CD1c-positive myeloid dendritic cell (primary cell): ENCODE measurements around the gene ARHGEF38.

Experiments
- DNase-seq: peaks from one replicate; pipeline ENCODE4 v3.0.0-alpha.2; 2016; ENCODE audit errors: extremely low spot score

The ARHGEF38 gene

DNA sequence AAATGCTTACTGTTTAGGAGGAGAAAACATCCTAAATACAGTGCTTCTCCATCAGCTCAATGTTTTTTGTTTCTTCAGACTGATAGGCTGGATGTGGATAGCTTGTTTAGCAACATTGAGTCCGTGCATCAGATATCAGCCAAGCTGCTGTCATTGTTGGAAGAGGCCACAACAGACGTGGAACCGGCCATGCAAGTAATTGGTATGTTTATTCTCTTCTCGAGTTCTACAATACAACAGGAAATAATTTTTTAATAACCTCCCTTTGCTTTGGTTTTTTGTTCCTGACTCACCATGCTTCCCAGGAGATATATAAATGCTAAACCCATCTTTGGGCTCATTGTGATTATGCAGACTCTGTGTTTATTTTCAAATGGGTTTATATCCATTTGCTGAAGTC lies 60.9 kb downstream of the ARHGEF38 start:
- DNase-seq, result no peak

DNA sequence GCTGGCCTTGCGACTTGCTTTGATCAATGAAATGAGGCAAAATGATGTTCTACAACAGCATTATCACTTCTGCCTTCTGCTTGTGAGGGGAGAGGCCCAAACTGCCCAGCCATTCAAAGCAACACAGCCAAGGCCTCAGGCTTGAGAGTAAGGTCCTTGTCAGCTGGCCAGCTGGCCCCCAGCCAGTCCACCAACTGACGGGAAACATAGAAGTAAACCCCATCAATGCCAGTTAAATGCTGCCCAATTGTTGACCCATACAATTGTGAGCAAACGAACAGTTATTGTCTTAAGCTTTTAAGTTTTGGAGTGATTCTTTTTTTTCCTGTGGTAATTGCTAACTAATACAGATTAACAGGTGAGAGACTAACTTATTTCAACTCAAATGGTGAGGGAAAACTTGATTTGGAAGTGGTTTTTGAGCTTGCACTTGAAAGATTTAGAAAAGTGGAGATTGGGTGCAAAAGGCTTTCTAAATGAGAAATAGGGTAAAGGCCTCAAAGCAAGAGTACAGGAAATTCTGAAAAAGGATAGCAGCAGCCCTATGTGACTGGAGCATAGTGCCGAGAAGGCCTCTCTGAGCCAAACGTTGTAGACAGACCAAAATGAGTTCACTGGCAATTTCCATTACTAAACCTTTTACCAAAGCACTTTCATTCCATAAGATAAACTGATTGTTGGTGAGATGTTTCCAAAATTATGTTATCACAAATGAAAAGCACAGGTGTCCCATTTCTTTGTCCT lies 66.9 kb downstream of the ARHGEF38 start:
- DNase-seq, result no peak

DNA sequence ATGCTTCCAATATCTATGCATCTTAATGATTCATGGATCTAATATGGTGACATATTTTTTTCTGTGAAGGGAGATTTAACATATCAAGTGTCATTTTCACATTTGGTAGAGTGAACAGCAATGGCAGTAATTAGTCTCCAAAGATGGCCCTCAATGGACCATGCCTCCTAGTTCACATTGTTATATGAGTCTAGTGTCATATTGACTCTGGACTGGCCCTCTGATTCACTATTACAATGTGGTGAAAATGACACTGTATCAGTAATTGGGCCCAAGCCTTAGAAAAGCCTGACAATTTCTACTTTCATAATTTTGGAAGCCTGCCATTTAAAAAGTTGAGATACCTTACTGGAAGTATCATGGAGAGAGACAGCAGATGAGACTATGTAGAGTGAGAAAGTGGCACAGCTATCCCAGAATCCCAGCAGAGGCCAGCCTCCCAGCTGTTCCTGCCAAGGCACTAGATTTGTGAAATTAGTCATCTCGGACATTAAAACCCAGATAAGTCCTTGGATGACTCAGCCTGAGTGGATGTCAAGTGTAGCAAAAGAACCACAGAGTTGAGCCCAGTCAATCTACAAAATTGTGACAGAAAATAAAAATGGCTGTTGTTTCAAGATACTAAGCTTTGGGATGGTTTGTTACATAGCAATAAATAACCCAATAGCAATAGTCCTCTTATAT lies 68.4 kb downstream of the ARHGEF38 start:
- no peak for DNase-seq

DNA sequence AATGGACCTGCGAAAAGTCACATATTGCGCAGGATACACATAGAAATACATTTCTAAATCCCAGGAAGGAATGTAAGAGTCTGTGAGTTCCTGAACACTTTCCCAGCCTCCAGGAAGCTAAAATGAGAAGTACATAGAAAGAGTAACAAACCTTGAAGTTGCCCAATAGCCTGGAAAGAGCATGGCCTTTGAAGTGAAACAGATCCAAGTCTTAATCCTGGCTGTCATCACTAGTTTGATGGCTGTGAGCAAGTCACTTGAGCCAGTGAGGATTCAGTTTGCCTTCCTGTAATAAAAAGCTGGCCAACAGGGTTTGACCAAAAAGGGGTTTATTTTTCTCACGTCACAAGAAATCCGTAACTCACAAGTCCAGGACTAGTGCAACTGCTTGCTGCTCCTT lies 69.8 kb downstream of the ARHGEF38 start:
- no peak for DNase-seq

DNA sequence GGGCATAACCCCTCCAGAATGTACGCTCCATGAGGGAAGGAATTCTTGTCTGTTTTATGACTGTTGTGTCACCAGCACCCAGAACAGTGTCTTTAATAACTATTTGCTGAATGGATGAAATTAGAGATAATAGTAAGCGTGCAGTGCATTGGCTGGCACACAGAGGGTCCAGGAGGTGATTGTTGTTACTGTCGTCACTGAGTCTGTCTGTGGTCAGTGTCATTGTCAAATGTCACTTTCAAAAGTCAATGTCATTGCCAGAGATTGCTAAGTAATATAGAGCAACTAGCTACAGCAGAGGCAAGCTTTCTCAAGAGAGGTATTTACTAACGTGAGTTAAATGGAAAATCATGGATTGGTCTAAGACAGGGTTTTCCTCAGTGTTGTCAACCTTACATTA lies 70.7 kb downstream of the ARHGEF38 start:
- DNase-seq, result no peak

DNA sequence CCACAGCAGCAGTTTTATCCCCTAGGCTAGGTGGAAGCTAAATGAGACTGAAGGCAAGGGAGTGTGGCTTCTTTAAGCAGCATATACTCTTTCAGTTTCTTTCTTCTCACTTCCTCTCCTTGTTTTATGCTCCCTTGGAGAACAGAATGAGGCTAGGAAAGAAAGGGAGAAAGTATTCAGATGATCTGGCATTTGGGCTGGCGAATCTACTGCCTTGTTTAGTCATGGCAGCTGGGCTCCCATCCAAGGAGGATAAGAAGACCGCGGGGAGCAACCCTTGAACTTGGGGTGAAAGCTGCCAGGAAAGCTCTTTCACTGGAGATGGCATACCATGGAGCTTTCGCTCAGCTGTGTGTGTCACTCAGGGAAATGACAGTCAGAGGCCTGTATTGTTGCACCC lies 72.1 kb downstream of the ARHGEF38 start:
- DNase-seq, result no peak

DNA sequence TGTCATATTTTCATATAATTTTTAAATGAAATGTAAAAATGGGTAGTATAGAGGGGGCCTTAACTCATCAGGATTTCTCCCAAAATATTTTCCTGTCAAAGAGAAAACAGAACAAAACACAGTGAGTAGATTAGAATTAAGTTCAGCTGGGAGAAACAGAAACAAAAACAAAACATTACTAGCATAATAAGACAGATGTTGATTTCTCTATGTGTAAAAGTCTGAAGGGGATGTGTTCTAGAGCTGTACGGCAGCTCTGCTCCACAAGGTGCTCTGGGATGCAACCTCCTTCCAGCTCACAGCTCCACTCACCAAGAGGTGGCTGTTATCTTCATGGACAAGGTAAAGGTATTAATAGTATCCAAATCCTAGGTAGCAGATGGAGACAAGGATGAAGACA lies 72.8 kb downstream of the ARHGEF38 start:
- no peak for DNase-seq

DNA sequence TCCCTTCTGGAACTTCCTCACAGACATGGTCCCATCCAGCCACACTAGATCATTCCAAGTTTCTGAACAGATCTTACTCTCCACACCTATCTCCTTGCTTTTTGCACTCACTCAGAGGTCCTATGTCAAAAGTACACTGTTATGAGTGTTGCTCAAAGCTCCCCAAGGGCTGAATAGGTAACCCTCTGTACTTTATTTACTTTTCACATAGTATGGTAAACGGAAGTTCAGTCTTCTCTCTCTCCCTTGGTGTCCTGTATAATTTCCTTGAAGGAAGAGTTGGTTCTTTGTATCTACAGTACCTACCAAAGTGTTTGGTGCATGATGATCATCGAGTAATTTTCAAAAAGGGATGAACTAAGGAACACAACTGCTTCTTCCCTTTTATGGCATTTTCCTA lies 74.4 kb downstream of the ARHGEF38 start:
- DNase-seq, result no peak

DNA sequence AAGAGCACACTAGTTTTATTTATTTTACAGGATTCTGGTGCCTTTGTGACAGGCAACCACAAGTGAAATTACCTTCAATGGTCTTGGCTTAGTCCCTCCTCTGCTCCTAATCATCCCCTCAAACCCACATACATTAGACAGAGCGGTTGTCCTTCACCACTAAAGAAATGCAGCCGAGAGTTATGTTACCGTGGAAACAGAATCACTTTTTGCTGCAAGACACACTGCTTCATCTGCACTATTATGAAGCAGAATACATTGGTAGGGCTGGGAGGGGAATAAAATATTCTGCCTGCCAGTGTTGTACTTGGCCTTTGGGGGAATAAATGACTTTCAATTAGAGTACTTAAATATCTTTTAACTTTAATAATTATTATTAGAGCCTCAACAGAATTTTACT lies 75.2 kb downstream of the ARHGEF38 start:
- no peak for DNase-seq

DNA sequence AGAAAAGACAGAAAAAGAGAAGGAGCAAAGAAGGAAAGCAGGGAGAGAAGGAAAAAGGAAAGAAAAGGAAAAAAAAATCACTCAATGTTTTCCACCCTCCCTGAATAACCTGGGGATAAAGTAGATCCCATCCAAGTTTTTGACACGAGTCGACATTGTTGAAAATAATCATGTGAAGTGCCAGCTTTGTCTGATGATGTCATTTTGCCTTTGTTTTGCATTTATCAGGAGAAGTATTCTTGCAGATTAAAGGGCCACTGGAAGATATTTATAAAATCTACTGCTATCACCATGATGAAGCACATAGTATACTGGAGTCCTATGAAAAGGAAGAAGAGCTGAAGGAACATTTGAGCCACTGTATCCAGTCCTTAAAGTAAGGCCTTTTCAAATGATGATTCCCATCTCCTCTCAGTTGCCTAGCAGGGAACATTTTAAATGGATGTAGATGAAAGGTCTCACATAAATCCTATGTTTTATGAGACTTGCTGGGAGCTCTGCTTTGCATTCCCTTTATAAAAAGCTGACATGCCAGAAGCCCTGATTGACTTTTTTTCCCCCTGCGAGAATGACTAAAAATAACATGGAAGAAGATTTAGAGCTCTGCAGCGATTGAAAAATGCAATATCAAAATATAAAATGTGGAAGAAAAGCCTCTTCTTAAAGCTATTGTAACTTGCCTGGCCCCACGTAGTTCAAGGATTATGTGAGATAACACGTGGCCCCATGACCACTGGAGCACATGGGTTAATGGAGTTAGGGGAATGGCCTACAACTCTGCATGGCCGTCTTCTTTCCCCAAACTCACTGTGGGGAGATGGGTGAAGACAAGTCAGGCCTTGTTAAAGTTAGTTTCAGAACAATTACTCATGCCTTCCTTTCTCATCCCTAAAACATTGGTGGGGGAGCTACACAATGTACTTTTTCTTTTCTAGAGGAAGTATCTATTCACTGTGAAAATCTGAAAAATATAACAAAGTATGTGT lies 78.5 kb downstream of the ARHGEF38 start:
- no peak for DNase-seq

DNA sequence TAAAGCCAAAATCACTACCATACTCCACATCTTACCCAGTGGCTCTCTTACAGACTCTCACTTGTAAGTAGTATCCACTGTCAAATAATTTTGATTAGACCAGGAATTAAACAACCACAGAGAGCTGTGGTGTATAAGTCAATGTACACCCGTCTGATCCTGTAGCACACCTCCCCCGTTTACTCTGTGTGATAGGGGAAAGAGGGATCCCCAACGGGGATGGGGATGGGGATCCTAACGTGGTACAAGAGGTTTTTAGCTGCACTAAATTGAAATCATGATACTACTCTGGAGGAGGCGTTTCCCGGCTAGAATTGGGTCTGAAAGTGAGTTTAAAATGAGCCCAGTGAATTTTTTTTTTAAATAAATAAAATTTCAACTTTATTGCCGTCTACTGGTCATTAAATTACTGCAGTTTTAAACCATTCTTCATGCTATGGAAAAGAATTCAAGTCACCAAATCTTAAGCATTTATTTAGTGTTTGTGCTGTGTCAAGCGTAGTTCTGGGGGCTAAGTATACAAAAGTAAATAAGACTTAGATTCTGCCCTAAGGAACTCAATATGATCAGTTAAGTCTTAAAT lies 79.5 kb downstream of the ARHGEF38 start:
- no peak for DNase-seq

DNA sequence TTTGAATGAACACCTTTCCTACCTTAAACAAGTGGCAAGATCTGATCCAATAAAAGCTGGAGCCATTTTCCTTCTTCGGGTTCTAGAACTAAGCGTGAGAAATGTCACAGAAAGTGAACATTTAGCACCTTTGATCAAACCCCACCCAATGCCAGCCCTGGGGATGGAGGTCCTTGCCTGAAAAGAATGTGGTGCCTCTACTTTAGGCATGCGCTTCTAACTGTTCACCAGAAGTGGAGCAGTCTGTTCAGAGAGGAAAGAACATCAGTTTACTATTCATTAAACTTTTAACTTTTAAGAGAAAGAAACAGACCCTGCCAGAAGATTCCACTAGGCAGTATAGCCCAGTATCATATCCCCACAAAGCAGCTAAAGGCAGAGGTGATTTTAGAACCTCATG lies 80.2 kb downstream of the ARHGEF38 start:
- no peak for DNase-seq

DNA sequence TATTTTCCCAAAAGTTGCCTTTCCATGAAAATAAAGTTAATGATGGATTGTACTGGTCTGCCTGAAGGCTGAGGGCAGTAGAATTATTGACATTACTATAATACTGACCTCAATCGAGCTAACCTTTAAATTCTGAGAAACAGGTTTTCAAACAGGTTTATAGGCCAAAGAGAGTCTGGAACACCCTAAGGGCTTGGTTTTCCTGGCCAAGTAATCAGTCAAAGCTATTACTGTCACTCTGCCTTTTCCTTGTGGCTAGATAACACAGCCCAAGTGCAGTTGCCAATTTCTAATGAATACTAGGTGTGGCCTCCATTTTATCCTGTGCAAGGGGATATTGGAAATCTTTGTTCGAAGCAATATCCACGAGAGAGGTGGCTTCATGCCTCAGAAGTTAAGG lies 80.8 kb downstream of the ARHGEF38 start:
- no peak for DNase-seq

DNA sequence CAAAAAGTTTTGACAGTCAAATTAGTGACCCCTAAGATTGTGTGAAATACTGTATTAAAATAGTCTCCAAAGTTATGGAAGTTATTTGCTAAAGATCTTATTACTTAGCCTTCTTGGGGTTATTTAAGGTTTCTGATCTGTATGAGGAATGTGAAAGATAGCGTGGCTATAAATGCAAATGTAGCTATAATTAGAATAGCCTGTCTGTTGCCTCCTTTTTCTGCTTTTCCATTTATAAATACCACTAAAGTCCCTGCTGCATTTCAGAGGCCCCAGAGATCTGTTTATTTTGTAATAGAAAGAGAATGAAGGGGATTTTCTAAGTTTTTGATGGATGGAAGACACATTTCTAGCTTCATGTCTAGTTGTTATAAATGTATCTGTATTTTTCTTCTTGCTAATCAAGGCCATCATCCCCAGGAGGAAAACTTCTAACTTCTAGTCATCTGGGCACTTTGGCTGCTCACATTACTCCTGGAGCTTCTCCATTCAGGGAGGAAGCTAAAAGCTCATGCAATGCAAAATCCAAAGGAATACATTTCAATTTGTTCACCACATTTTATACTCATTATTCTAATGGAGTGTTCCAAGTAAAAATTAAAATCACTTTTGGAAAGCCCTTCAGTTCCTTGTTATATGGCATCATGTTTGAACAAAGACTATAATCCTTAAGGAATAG lies 82.1 kb downstream of the ARHGEF38 start:
- DNase-seq, result no peak

DNA sequence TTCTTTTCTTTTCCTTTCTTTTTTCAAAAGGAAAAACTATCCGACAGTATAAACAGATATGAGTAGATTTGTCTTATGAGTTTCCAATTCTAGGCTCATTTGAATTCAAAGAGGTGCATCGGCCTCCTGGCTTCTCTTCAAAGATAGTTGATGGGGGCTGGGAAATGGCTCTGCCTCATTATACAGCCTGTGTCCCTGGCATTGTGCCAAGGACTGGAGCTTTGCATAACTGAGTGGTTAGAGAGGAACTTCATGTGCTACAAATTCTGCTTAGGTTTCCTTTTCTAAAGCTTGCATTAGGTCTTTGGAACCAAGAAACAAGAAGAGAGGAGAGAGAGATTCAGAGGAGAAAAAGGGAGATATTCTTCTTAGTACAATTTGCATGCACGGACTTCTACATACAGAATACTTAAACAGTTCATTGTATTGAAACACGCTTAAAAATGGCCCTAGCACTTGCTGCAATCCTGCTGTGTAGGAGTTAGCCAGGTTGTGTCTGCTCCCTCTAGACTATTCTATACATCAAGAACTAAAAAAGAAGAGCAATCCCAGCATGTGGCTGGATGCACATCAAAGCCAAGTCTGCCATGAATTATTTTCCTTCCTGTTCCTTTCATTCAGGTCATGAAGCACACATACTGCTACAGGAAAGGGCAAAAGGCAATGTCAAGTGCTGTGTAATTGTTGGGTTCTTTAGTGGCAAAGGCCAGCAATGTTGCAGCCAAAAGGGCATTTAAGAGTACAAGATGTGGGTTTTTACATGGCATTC lies 85.2 kb downstream of the ARHGEF38 start:
- peak; percentile 2 for DNase-seq

DNA sequence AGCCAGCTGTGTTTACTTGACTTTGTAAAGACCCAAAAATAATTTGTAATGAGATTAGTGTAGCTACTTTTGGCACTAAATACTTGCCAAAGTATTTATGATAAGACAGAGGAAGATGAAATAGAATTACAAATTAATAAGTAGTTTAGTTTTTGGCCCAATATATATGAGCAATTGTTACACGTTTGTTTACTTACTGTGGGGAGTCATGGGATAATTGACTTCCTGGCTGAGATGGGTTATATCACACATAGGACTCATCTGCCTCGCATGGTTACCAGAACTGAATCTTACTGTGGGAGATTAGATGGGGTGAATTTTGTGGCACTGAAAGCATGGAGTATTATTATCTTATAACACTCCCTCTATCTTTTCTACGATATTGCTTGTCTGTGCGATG lies 89.4 kb downstream of the ARHGEF38 start:
- no peak for DNase-seq

DNA sequence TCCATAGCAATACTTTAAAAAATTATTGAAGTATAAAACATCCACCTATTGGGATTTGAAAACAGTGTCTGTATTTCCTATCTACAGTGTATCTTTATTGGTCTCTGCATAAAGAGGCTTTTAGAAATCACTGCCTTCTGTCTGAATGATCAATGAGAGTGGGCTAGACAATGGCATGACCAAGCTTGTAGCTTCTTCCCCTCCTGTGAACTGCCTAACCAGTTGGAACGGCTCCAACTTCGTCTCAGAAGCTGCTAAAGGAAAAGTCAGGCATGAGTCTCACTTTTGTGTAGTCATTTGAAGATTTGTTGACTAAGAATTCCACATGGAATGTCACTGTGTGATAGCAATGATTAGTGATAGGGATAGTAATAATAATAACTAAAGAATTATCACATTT lies 91.8 kb downstream of the ARHGEF38 start:
- DNase-seq, result no peak

DNA sequence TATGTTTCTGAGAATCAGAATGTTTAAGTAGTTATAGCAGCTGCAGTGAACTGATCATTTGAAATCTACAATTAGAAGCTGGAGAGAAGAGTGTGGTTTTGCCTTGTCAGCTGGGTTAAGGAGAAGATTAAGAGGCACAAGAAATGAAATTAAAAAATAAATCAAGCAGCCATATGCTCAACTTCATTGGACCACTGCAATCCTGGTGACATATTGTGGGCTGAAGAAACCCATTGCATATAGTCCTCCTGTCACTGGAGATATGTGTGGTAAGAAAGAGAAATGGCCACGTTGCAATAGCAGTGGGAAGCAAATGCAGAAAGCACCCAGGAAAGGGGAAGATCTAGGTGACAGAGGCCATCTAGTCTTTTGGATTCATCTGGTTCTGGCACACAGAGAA lies 93.0 kb downstream of the ARHGEF38 start:
- no peak for DNase-seq

DNA sequence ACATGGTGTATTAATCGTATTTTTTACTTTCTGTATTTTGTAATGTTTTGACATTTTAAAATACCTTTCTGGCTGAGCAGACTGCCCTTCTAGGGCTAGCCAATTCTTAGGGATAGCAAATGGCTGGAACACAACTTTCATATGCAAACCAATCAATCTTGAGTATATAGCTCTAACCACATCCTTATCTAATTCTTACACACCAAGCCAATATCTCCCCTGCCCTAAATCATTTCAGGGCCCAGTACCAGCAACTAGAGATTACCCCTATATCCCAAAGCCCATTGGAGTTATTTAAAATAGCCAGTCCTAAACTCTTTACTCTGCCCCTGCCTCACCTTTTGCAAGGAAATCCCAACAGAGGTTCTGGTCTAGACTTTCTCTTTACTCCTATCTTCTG lies 97.8 kb downstream of the ARHGEF38 start:
- no peak for DNase-seq

DNA sequence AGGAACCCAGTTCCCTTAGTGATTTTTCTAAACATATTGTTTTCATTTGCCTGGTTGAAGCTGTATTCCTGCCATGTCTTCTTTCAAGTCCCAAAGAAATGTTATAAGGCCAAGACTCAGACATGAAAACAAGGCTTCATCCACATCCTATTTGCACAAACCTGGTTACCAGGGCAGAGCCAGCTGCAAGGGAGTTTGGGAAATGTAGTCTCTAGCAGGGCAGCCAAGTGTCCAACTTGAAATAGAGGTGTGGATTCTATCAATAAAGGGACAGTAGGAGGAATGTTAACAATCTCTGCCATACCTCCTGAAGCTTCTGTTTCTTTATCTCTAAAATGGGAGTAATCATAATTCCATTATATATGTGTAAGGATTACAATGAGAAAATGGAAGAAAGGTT lies 99.5 kb downstream of the ARHGEF38 start:
- no peak for DNase-seq
